ENCODE data around the gene CCDC124.

Gene CCDC124

GRCh38 chr19:17989425-17990094 lies 56.7 kb downstream of the CCDC124 start:
- no peak for DNase-seq

GRCh38 chr19:17993076-17993813 lies 60.4 kb downstream of the CCDC124 start:
- no peak for DNase-seq
